ENCODE measurements around the gene PNN. TPM values are rescaled to one million over a fixed set of nuclear protein-coding genes. Genes with fewer than 3 reads are reported as not detected.

PNN gene
- total RNA-seq, 1 experiment from 2014 or later: 156 TPM

GRCh38 chr14:39168591-39168990 lies 6.5 kb upstream of the PNN start:
- ATAC-seq: no peak
- Mint-ChIP-seq H3K4me1 (peaks cover 23% of the 10 kb centered on the region), H3K36me3 (peaks cover 2% of the 10 kb centered on the region; the same call in 1 of the 2 replicates), H3K27me3 (ENCODE audit: low read depth) (no peaks in the 10 kb centered on the region), H3K27ac (peak overlapping the region; percentile 2; the same call in 1 of the 2 replicates), H3K9me3 (no peaks in the 10 kb centered on the region), H3K4me3 (peak overlapping the region; percentile 89)
- no peak for DNase-seq (ENCODE audit: low spot score)
- TF ChIP-seq FOXP4 (CRISPR knock-in tag; IDR thresholded peaks at IDR 0.05) (no peak), ZBTB21 (CRISPR knock-in tag; IDR thresholded peaks at IDR 0.05; ENCODE audit: borderline replicate concordance) (no peak), ATF3 (CRISPR knock-in tag; conservative IDR thresholded peaks at IDR 0.05) (no peak), USF1 (CRISPR knock-in tag; IDR thresholded peaks at IDR 0.05) (no peak), SP1 (CRISPR knock-in tag; conservative IDR thresholded peaks at IDR 0.05) (no peak)
- ChIA-PET POLR2A (no interaction called here), CTCF (no interaction called here)

- no peaks in the 10 kb centered on the region for H3K9me3 Mint-ChIP-seq
- no peak for TF ChIP-seq ZBTB21 (CRISPR knock-in tag; IDR thresholded peaks at IDR 0.05; ENCODE audit: borderline replicate concordance)
- TF ChIP-seq CTCF (IDR thresholded peaks at IDR 0.05): no peak
- TF ChIP-seq ETV6 (CRISPR knock-in tag; IDR thresholded peaks at IDR 0.05): no peak
- no peak for TF ChIP-seq CBFB (CRISPR knock-in tag; IDR thresholded peaks at IDR 0.05; ENCODE audit: low read depth)
- no peak for TF ChIP-seq ZNF121 (CRISPR knock-in tag; IDR thresholded peaks at IDR 0.05)
- TF ChIP-seq FOXP1 (CRISPR knock-in tag; IDR thresholded peaks at IDR 0.05; ENCODE audit: borderline replicate concordance): no peak
- TF ChIP-seq GABPB1 (CRISPR knock-in tag; IDR thresholded peaks at IDR 0.05): no peak
- TF ChIP-seq SMAD4 (CRISPR knock-in tag; IDR thresholded peaks at IDR 0.05): no peak
- peak overlapping the region; percentile 92 for H3K27ac Mint-ChIP-seq
- peaks cover 2% of the 10 kb centered on the region; the same call in 1 of the 2 replicates for H3K36me3 Mint-ChIP-seq
- POLR2A ChIA-PET: interaction anchor here (0.6 to 2.0 kb wide), 7 partner anchors 9 to 263 kb away, joined by 3 to 32 read pairs (median 6); partner anchors contain the start of genes FBXO33 and SEC23A
- CTCF ChIA-PET: interaction anchor here (0.9 to 1.6 kb wide), 7 partner anchors 11 to 262 kb away, joined by 3 to 8 read pairs (median 4); partner anchors contain the start of genes GEMIN2 and SEC23A
- ATAC-seq (no peak), DNase-seq (ENCODE audit: low spot score) (no peak)
- H3K27me3 Mint-ChIP-seq (ENCODE audit: low read depth): no peaks in the 10 kb centered on the region
- peak overlapping the region; percentile 89 for H3K4me3 Mint-ChIP-seq
- H3K4me1 Mint-ChIP-seq: peaks cover 26% of the 10 kb centered on the region
Measured at GRCh38 chr14:39169541-39169900, 5.5 kb upstream of the PNN start.

- Mint-ChIP-seq H3K27ac (0 out of 2 replicates have a peak overlapping the region, but pooled peaks have one; percentile 66), H3K4me3 (no peak overlapping the region), H3K27me3 (ENCODE audit: low read depth) (no peaks in the 10 kb centered on the region), H3K9me3 (no peaks in the 10 kb centered on the region), H3K4me1 (peaks cover 38% of the 10 kb centered on the region), H3K36me3 (peaks cover 3% of the 10 kb centered on the region)
- POLR2A ChIA-PET: no interaction called here
- no peak for DNase-seq (ENCODE audit: low spot score)
- CTCF ChIA-PET: no interaction called here
- no peak for ATAC-seq
- TF ChIP-seq ZSCAN18 (CRISPR knock-in tag; IDR thresholded peaks at IDR 0.05) (no peak), SMAD3 (CRISPR knock-in tag; IDR thresholded peaks at IDR 0.05; ENCODE audit: borderline replicate concordance) (no peak), ZNF317 (CRISPR knock-in tag; IDR thresholded peaks at IDR 0.05; ENCODE audit: borderline replicate concordance, low read depth) (no peak), CDX4 (CRISPR knock-in tag; IDR thresholded peaks at IDR 0.05; ENCODE audit: borderline replicate concordance) (no peak), ZNF121 (CRISPR knock-in tag; IDR thresholded peaks at IDR 0.05) (no peak), PRRX2 (CRISPR knock-in tag; IDR thresholded peaks at IDR 0.05) (no peak), SP1 (CRISPR knock-in tag; conservative IDR thresholded peaks at IDR 0.05) (no peak), MAX (CRISPR knock-in tag; IDR thresholded peaks at IDR 0.05) (no peak), E2F4 (CRISPR knock-in tag; IDR thresholded peaks at IDR 0.05; ENCODE audit: borderline replicate concordance, low read depth) (no peak), ELF4 (CRISPR knock-in tag; IDR thresholded peaks at IDR 0.05; ENCODE audit: low read depth) (no peak), ZBTB43 (CRISPR knock-in tag; IDR thresholded peaks at IDR 0.05) (no peak), ATF1 (CRISPR knock-in tag; IDR thresholded peaks at IDR 0.05) (no peak)
Measured at GRCh38 chr14:39173198-39173597, 1.9 kb upstream of the PNN start.

Data from WTC11 (cell line).